Gastroesophageal sphincter (tissue), 4 donors: ENCODE results near the gene PLXNA3. TPM values are rescaled to one million over a fixed set of nuclear protein-coding genes. Genes with fewer than 3 reads are reported as not detected.

Experiments
- ATAC-seq: fragments of 150-250 bp; one replicate; pipeline ENCODE4 v1.9.1; 2016; ENCODE audit warnings: mild to moderate bottlenecking, moderate library complexity
- H3K27ac ChIP-seq, 4 donors: fragments of 200-600 bp; sonication (generic) in 3 of 4; 1 replicate in 3 of 4; 2 replicates in 1 of 4; pipeline ENCODE4 v1.5.1; 2016 to 2019
- H3K27me3 ChIP-seq: fragments of 200-600 bp; sonication (generic); one replicate; pipeline ENCODE4 v1.5.1; 2019
- H3K36me3 ChIP-seq, 2 donors: fragments of 200-600 bp; sonication (generic); one replicate each; pipeline ENCODE4 v1.5.1; 2019; ENCODE audit warnings: control low read depth in 1 of 2
- H3K4me1 ChIP-seq, 3 donors: fragments of 200-600 bp; sonication (generic); 1 replicate in 2 of 3; 2 replicates in 1 of 3; pipeline ENCODE4 v1.5.1; 2016 to 2019; ENCODE audit warnings: control low read depth in 2 of 3
- H3K4me3 ChIP-seq, 2 donors: fragments of 200-600 bp; sonication (generic); one replicate each; pipeline ENCODE4 v1.5.1; 2019; ENCODE audit warnings: mild to moderate bottlenecking in 1 of 2, moderate library complexity in 1 of 2
- H3K9me3 ChIP-seq, 3 donors: fragments of 200-600 bp; sonication (generic); one replicate each; pipeline ENCODE4 v1.5.1; 2017 to 2019; ENCODE audit warnings: control low read depth in 2 of 3
- CTCF ChIP-seq, 4 experiments: fragments of 200-600 bp in 2 of 4; fragments of 450-650 bp in 2 of 4; sonication (generic) in 1 of 4; IDR thresholded peaks; one replicate each; pipeline ENCODE4 v1.5.1; 2017 to 2019; ENCODE audit warnings: antibody characterized with exemption in 4 of 4, mild to moderate bottlenecking in 2 of 4, moderate library complexity in 2 of 4
- EP300 ChIP-seq: sonication (generic); formaldehyde crosslinking; IDR thresholded peaks from one replicate; pipeline ENCODE4 v1.6.1; 2017; ENCODE audit warnings: antibody characterized with exemption, mild to moderate bottlenecking
- POLR2A ChIP-seq, 2 donors: fragments of 450-650 bp; IDR thresholded peaks; one replicate each; pipeline ENCODE4 v1.6.1; 2017; ENCODE audit warnings: antibody characterized with exemption in 2 of 2, mild to moderate bottlenecking in 2 of 2, moderate library complexity in 1 of 2
- POLR2AphosphoS5 ChIP-seq: sonication (generic); formaldehyde crosslinking; IDR thresholded peaks from one replicate; pipeline ENCODE4 v1.6.1; 2017; ENCODE audit warnings: antibody characterized with exemption
- WGBS, 2 donors: methylation state at CpG; one replicate each; pipeline ENCODE4 v1.1.5; 2018; ENCODE audit warnings: low coverage in 1 of 2; 5-methylcytosine and 5-hydroxymethylcytosine counted together
- total RNA-seq, 4 donors: library from RNA; depleted of rRNA; stranded (reverse); fragments of >200 nt; gene quantifications; one replicate each; pipeline ENCODE4 v1.1.0, GENCODE V29; 2016

The PLXNA3 gene
- total RNA-seq, 4 donors from 2014 or later, result 1.5 to 13.9 (median 8.2) TPM

GRCh38 chrX:154507673-154508383 lies 49.7 kb downstream of the PLXNA3 start:
- no peak overlapping the region for H3K27ac ChIP-seq
- no peaks in the 10 kb centered on the region for H3K9me3 ChIP-seq
- 100% methylated on average over 1 of the region's 24 CpGs; no CpG with 5 or more reads in 1 of the 2 donors for WGBS, 2 donors
- no peaks in the 10 kb centered on the region for H3K4me1 ChIP-seq
- no peak for ATAC-seq
- no peaks in the 10 kb centered on the region for H3K27me3 ChIP-seq
- H3K4me3 ChIP-seq, result no peak overlapping the region
- peaks cover 0 to 67% of the 10 kb centered on the region in 2 donors for H3K36me3 ChIP-seq
- TF ChIP-seq POLR2AphosphoS5 (no peak), CTCF (IDR thresholded peaks at IDR 0.05) (no peak), POLR2A (IDR thresholded peaks at IDR 0.05) (no peak), EP300 (no peak)

- Histone ChIP-seq H3K27me3 (no peaks in the 10 kb centered on the region), H3K36me3 (peaks cover 0 to 67% of the 10 kb centered on the region in 2 donors), H3K27ac (no peak overlapping the region), H3K4me3 (no peak overlapping the region), H3K9me3 (no peaks in the 10 kb centered on the region), H3K4me1 (no peaks in the 10 kb centered on the region)
- no peak for TF ChIP-seq POLR2A (IDR thresholded peaks at IDR 0.05)
- no peak for TF ChIP-seq EP300
- TF ChIP-seq POLR2AphosphoS5, result no peak
- no peak for TF ChIP-seq CTCF (IDR thresholded peaks at IDR 0.05)
- ATAC-seq, result no peak
- WGBS, 2 donors, result 100% methylated on average over 1 of the region's 13 CpGs; no CpG with 5 or more reads in 1 of the 2 donors
Measured at GRCh38 chrX:154508384-154508745, 50.3 kb downstream of the PLXNA3 start.

- no peak for ATAC-seq
Measured at GRCh38 chrX:154509455-154509854, 51.4 kb downstream of the PLXNA3 start.

GRCh38 chrX:154511761-154512160 lies 53.7 kb downstream of the PLXNA3 start:
- Histone ChIP-seq H3K4me3 (no peak overlapping the region), H3K36me3 (peaks cover 0 to 47% of the 10 kb centered on the region in 2 donors), H3K27ac (no peak overlapping the region), H3K9me3 (no peaks in the 10 kb centered on the region), H3K4me1 (peaks cover 0 to 18% (median 0%) of the 10 kb centered on the region in 3 donors), H3K27me3 (no peaks in the 10 kb centered on the region)
- TF ChIP-seq POLR2AphosphoS5, result no peak
- no peak for TF ChIP-seq POLR2A (IDR thresholded peaks at IDR 0.05)
- no peak for TF ChIP-seq CTCF (IDR thresholded peaks at IDR 0.05)
- TF ChIP-seq EP300, result no peak
- ATAC-seq, result no peak
- no CpG with 5 or more reads among the region's 12 CpGs for WGBS, 2 donors

More at GRCh38 chrX:154509455-154509854, 51.4 kb downstream of the PLXNA3 start:
- H3K4me1 ChIP-seq, result peaks cover 0 to 8% (median 0%) of the 10 kb centered on the region in 3 donors
- TF ChIP-seq EP300 (no peak), CTCF (IDR thresholded peaks at IDR 0.05) (no peak), POLR2A (IDR thresholded peaks at IDR 0.05) (no peak), POLR2AphosphoS5 (no peak)
- H3K36me3 ChIP-seq, result peaks cover 0 to 67% of the 10 kb centered on the region in 2 donors
- no peaks in the 10 kb centered on the region for H3K9me3 ChIP-seq
- no peak overlapping the region for H3K27ac ChIP-seq
- H3K27me3 ChIP-seq, result no peaks in the 10 kb centered on the region
- H3K4me3 ChIP-seq, result no peak overlapping the region
- 92 to 100% methylated on average over 1 to 5 of the region's 5 CpGs for WGBS, 2 donors
